ENCODE data around the gene THADA.

GRCh38 chr2:43255296-43255910 lies 340.4 kb downstream of the THADA start:
- TF ChIP-seq CTCF (IDR thresholded peaks at IDR 0.05; ENCODE audit: low read length) (no peak), EZH2 (IDR thresholded peaks at IDR 0.05; ENCODE audit: borderline replicate concordance, low read length) (no peak)
